Calu3 (cell line): ENCODE data around the gene TRIM45. TPM values are rescaled to one million over a fixed set of nuclear protein-coding genes. Genes with fewer than 3 reads are reported as not detected.

Experiments used
- Bru-seq: library from RNA; stranded (reverse); fragments of 400-500 nt; gene quantifications from one replicate; lab custom pipeline; 2021; lab: Mats Ljungman, UMichigan
- BruChase-seq, 2 experiments: library from RNA; stranded (reverse); fragments of 400-500 nt; gene quantifications; one replicate each; lab custom pipeline; 2021; lab: Mats Ljungman, UMichigan
- BruUV-seq: library from RNA; stranded (reverse); fragments of 400-500 nt; replicated peaks from 2 replicates; lab custom pipeline; 2021; lab: Mats Ljungman, UMichigan
- CTCF ChIA-PET: fragments of 300-600 bp; sonication (Branson Sonifier 250); formaldehyde crosslinking; loops from one replicate; lab custom pipeline; 2022; ENCODE audit warnings: antibody characterized with exemption; lab: Charles Lee
- DNase-seq: peaks from one replicate; pipeline ENCODE4 v3.0.0; 2022
- H3K27ac Mint-ChIP-seq: one replicate; pipeline ENCODE4 v1.8.0; 2022; ENCODE audit warnings: mixed read lengths; ENCODE audit not compliant: unreplicated experiment
- H3K27me3 Mint-ChIP-seq: one replicate; pipeline ENCODE4 v1.8.0; 2022; ENCODE audit warnings: mixed read lengths; ENCODE audit not compliant: unreplicated experiment
- H3K36me3 Mint-ChIP-seq: one replicate; pipeline ENCODE4 v1.8.0; 2022; ENCODE audit warnings: mild to moderate bottlenecking, moderate library complexity, mixed read lengths; ENCODE audit not compliant: insufficient read depth, unreplicated experiment
- H3K4me1 Mint-ChIP-seq: one replicate; pipeline ENCODE4 v1.8.0; 2022; ENCODE audit warnings: mild to moderate bottlenecking, low read depth, mixed read lengths; ENCODE audit not compliant: unreplicated experiment
- H3K4me3 Mint-ChIP-seq: one replicate; pipeline ENCODE4 v1.8.0; 2022; ENCODE audit warnings: mild to moderate bottlenecking, low read depth, moderate library complexity, mixed read lengths; ENCODE audit not compliant: unreplicated experiment
- H3K9me3 Mint-ChIP-seq: one replicate; pipeline ENCODE4 v1.8.0; 2022; ENCODE audit warnings: low read depth, mixed read lengths; ENCODE audit not compliant: unreplicated experiment
- CTCF ChIP-seq: fragments of 200-600 bp; IDR thresholded peaks from one replicate; pipeline ENCODE4 v1.8.0; 2022; ENCODE audit warnings: antibody characterized with exemption; ENCODE audit not compliant: unreplicated experiment
- intact Hi-C: fragments of 100-400 bp; cut with micrococcal nuclease; formaldehyde crosslinking; loops from one replicate; pipeline ENCODE4 v1.10.0; 2022; ENCODE audit not compliant: unreplicated experiment
- long read RNA-seq: library from polyadenylated mRNA; stranded (forward); transcript quantifications from one replicate; pipeline ENCODE4 v2.0.0, GENCODE V29; 2022
- total RNA-seq: library from RNA; stranded (reverse); gene quantifications from 2 replicates; pipeline ENCODE4 v1.2.3, GENCODE V29; 2022

Gene TRIM45
- total RNA-seq (4.3 and 5.3 TPM in 2 replicates), Bru-seq, nascent RNA (percentile 43 among the genes with signal in this experiment), BruChase-seq, experiment 1, labeled RNA remaining after a 6-hour chase (percentile 34 among the genes with signal in this experiment), BruChase-seq, experiment 2, labeled RNA remaining after a 2-hour chase (percentile 44 among the genes with signal in this experiment)
- long read RNA-seq, partial matches to known transcripts: 0 of 1 reads
- long read RNA-seq, other reads (novel, unspliced or antisense): 0 of 1 reads

GRCh38 chr1:117121589-117122329 is at the start of gene TRIM45:
TSS of gene TRIM45 (minus strand) at chr1:117121749. CDS start at chr1:117121201, 548 bp downstream.
- BruUV-seq: no TSS peak
- Mint-ChIP-seq H3K36me3 (peaks cover 17% of the 10 kb centered on the region), H3K27me3 (no peaks in the 10 kb centered on the region), H3K27ac (peak within 1 kb of the TSS; percentile 64), H3K4me3 (peak within 1 kb of the TSS; percentile 85), H3K4me1 (peaks cover 19% of the 10 kb centered on the region), H3K9me3 (no peaks in the 10 kb centered on the region)
- TF ChIP-seq CTCF: peak; percentile 66
- CTCF ChIA-PET: interaction anchor here (1.2 to 1.4 kb wide), 3 partner anchors 89 to 163 kb away, joined by 4 to 18 read pairs (median 4); partner anchors contain the start of gene VTCN1
- intact Hi-C loops: loop anchor here (1.0 kb wide), 1 partner anchor 163 kb away; no protein-coding TSS in a partner anchor
- peak; percentile 91 for DNase-seq

- BruUV-seq: no TSS peak
- no peak overlapping the region for H3K27ac Mint-ChIP-seq
- CTCF ChIA-PET: no interaction called here
- intact Hi-C loops: no loop called here
- H3K36me3 Mint-ChIP-seq: peaks cover 11% of the 10 kb centered on the region
- H3K4me3 Mint-ChIP-seq: no peak overlapping the region
- H3K27me3 Mint-ChIP-seq: no peaks in the 10 kb centered on the region
- peaks cover 2% of the 10 kb centered on the region for H3K9me3 Mint-ChIP-seq
- TF ChIP-seq CTCF: no peak
- DNase-seq: no peak
- peaks cover 18% of the 10 kb centered on the region for H3K4me1 Mint-ChIP-seq
These were observed 48.5 kb upstream of the TRIM45 start for GRCh38 chr1:117169871-117170596.

GRCh38 chr1:117167402-117167801 is 45.9 kb upstream of the TRIM45 start:
- CTCF ChIA-PET: no interaction called here
- H3K4me3 Mint-ChIP-seq: no peak overlapping the region
- no peak for DNase-seq
- peaks cover 2% of the 10 kb centered on the region for H3K9me3 Mint-ChIP-seq
- peaks cover 11% of the 10 kb centered on the region for H3K36me3 Mint-ChIP-seq
- TF ChIP-seq CTCF: no peak
- no peaks in the 10 kb centered on the region for H3K27me3 Mint-ChIP-seq
- no TSS peak for BruUV-seq
- H3K4me1 Mint-ChIP-seq: peaks cover 26% of the 10 kb centered on the region
- peak overlapping the region; percentile 5 for H3K27ac Mint-ChIP-seq
- intact Hi-C loops: no loop called here

- DNase-seq: no peak
- H3K4me3 Mint-ChIP-seq: no peak overlapping the region
- BruUV-seq: no TSS peak
- peaks cover 2% of the 10 kb centered on the region for H3K9me3 Mint-ChIP-seq
- no peak overlapping the region for H3K27ac Mint-ChIP-seq
- intact Hi-C loops: no loop called here
- CTCF ChIA-PET: interaction anchor here (0.6 kb wide), 1 partner anchor 17 kb away, joined by 3 read pairs; no protein-coding TSS in a partner anchor
- peaks cover 31% of the 10 kb centered on the region for H3K4me1 Mint-ChIP-seq
- no peaks in the 10 kb centered on the region for H3K27me3 Mint-ChIP-seq
- TF ChIP-seq CTCF: no peak
- peaks cover 5% of the 10 kb centered on the region for H3K36me3 Mint-ChIP-seq
These were observed 44.5 kb upstream of the TRIM45 start for GRCh38 chr1:117166076-117166475.
